ENCODE data around the gene BCL7A.

DNA sequence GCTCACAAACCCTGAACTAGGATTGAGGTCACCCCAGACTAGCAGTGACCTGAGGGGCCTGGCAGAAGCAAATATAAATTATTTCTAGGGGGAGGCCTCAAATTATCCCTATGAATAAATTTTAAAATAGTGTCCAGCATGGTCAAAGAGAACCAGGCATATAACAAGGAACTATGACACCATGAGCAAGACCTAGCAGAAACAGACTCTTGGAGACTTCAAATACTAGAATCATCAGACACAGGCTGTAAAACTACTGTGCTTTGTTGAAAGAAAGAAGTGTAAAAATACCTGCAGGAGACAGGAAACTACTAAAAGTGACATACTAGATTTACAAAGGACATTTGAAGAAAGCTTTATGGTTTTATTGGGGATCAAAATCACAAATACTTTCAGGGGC is 3.2 kb upstream of the BCL7A start:
- TF ChIP-seq, protein P1, sequence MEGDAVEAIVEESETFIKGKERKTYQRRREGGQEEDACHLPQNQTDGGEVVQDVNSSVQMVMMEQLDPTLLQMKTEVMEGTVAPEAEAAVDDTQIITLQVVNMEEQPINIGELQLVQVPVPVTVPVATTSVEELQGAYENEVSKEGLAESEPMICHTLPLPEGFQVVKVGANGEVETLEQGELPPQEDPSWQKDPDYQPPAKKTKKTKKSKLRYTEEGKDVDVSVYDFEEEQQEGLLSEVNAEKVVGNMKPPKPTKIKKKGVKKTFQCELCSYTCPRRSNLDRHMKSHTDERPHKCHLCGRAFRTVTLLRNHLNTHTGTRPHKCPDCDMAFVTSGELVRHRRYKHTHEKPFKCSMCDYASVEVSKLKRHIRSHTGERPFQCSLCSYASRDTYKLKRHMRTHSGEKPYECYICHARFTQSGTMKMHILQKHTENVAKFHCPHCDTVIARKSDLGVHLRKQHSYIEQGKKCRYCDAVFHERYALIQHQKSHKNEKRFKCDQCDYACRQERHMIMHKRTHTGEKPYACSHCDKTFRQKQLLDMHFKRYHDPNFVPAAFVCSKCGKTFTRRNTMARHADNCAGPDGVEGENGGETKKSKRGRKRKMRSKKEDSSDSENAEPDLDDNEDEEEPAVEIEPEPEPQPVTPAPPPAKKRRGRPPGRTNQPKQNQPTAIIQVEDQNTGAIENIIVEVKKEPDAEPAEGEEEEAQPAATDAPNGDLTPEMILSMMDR (IDR thresholded peaks at IDR 0.05): no peak
- TF ChIP-seq POLR2AphosphoS5 (IDR thresholded peaks at IDR 0.05): no peak
- TF ChIP-seq POLR2A (IDR thresholded peaks at IDR 0.05): no peak

Measured in gastroesophageal sphincter (tissue), 3 donors.